SK-N-SH (cell line): Measurements from ENCODE around the gene ZDHHC7. TPM values are rescaled to one million over a fixed set of nuclear protein-coding genes. Genes with fewer than 3 reads are reported as not detected.
A peak's percentile ranks its signal among the peaks of the same experiment; 100 is the strongest.

ENCODE experiments used
- CTCF ChIA-PET: fragments of 300-600, 350-600 bp; formaldehyde crosslinking; extraction: SDS; loops from one replicate; lab custom pipeline; 2021; lab: Yijun Ruan, JAX
- POLR2A ChIA-PET: fragments of 350-600 bp; sonication (Branson Sonifier 250); formaldehyde crosslinking; extraction: SDS; loops from one replicate; lab custom pipeline; 2020; ENCODE audit warnings: antibody characterized with exemption, inconsistent platforms; lab: Yijun Ruan, JAX
- DNase-seq: peaks from one replicate; pipeline ENCODE4 v3.0.0; 2012
- H2AFZ ChIP-seq: fragments of 200-600 bp; sonication (generic); 2 replicates; pipeline ENCODE4 v1.8.1; 2016; ENCODE audit warnings: antibody characterized with exemption, mild to moderate bottlenecking, low read depth
- H3F3A ChIP-seq: fragments of 200-600 bp; sonication (generic); replicated peaks from 2 replicates; pipeline ENCODE3; 2016; ENCODE audit warnings: antibody characterized with exemption, mild to moderate bottlenecking; ENCODE audit not compliant: insufficient read depth
- H3K27ac ChIP-seq, 2 experiments: fragments of 200-500 bp in 1 of 2; fragments of 200-600 bp in 1 of 2; sonication (Bioruptor generic) in 1 of 2; sonication (generic), shearing (Covaris generic) in 1 of 2; 2 replicates each; pipeline versions ENCODE4 v1.5.1 to v1.6.1; 2014 to 2016; ENCODE audit warnings: low read depth in 2 of 2, inconsistent platforms in 1 of 2, low read length in 1 of 2, mild to moderate bottlenecking in 1 of 2, mixed read lengths in 1 of 2
- H3K27me3 ChIP-seq: fragments of 200-600 bp; sonication (generic), shearing (Covaris generic); 2 replicates; pipeline ENCODE4 v1.6.1; 2016; ENCODE audit warnings: mixed run types; ENCODE audit not compliant: insufficient read depth
- H3K36me3 ChIP-seq, 2 experiments: fragments of 200-500 bp in 1 of 2; fragments of 200-600 bp in 1 of 2; sonication (Bioruptor generic) in 1 of 2; sonication (generic) in 1 of 2; replicated peaks in 1 of 2; 2 replicates each; pipeline versions ENCODE3 to v1.5.1; 2014 to 2016; ENCODE audit warnings: low read length in 1 of 2, mild to moderate bottlenecking in 1 of 2; ENCODE audit not compliant: insufficient read depth in 2 of 2, control insufficient read depth in 1 of 2
- H3K4me1 ChIP-seq, 2 experiments: fragments of 200-500 bp in 1 of 2; fragments of 200-600 bp in 1 of 2; sonication (Bioruptor generic) in 1 of 2; sonication (generic), shearing (Covaris generic) in 1 of 2; 2 replicates each; pipeline versions ENCODE4 v1.5.1 to v1.6.1; 2014 to 2016; ENCODE audit warnings: low read depth in 1 of 2, low read length in 1 of 2, mixed run types in 1 of 2; ENCODE audit not compliant: insufficient read depth in 2 of 2, control insufficient read depth in 1 of 2
- H3K4me2 ChIP-seq: fragments of 200-600 bp; sonication (generic), shearing (Covaris generic); 2 replicates; pipeline ENCODE4 v1.6.1; 2017; ENCODE audit warnings: mixed run types
- H3K4me3 ChIP-seq, 2 experiments: fragments of 200-500 bp in 1 of 2; fragments of 200-600 bp in 1 of 2; sonication (Bioruptor generic) in 1 of 2; sonication (generic), shearing (Covaris generic) in 1 of 2; 2 replicates each; pipeline versions ENCODE4 v1.5.1 to v1.8.1; 2014 to 2016; ENCODE audit warnings: low read depth in 2 of 2, inconsistent platforms in 1 of 2, low read length in 1 of 2, mild to moderate bottlenecking in 1 of 2, mixed read lengths in 1 of 2, moderate library complexity in 1 of 2
- H3K79me2 ChIP-seq: fragments of 200-600 bp; sonication (generic); 2 replicates; pipeline ENCODE4 v1.8.1; 2017; ENCODE audit warnings: mild to moderate bottlenecking; ENCODE audit not compliant: insufficient read depth
- H3K9ac ChIP-seq: fragments of 200-600 bp; sonication (generic); 2 replicates; pipeline ENCODE4 v1.6.1; 2017; ENCODE audit warnings: mixed run types
- H3K9me2 ChIP-seq: fragments of 200-600 bp; sonication (generic); 2 replicates; pipeline ENCODE4 v1.6.1; 2017; ENCODE audit warnings: mixed run types
- H3K9me3 ChIP-seq: fragments of 200-600 bp; sonication (generic); 2 replicates; pipeline ENCODE4 v1.6.1; 2017; ENCODE audit warnings: mixed run types, mild to moderate bottlenecking, moderate library complexity
- H4K20me1 ChIP-seq: fragments of 200-600 bp; sonication (generic); 2 replicates; pipeline ENCODE4 v1.6.1; 2017; ENCODE audit warnings: mild to moderate bottlenecking, mixed run types; ENCODE audit not compliant: insufficient read depth
- CHD2 ChIP-seq: fragments of 150-350 bp; IDR thresholded peaks from 2 replicates; pipeline ENCODE4 v1.6.1; 2018; ENCODE audit warnings: low read length; ENCODE audit not compliant: partially characterized antibody
- CTCF ChIP-seq: fragments of 200-600 bp; sonication (generic); IDR thresholded peaks from 2 replicates; pipeline ENCODE4 v1.6.1; 2017; ENCODE audit warnings: antibody characterized with exemption, mild to moderate bottlenecking, moderate library complexity
- EP300 ChIP-seq, 2 experiments: IDR thresholded peaks; 2 replicates each; pipeline versions ENCODE4 v1.4.0 to v1.6.1; 2012; ENCODE audit warnings: borderline replicate concordance in 1 of 2, low read depth in 1 of 2, low read length in 1 of 2
- EZH2phosphoT487 ChIP-seq: fragments of 200-600 bp; sonication (generic); IDR thresholded peaks from 2 replicates; pipeline ENCODE4 v1.6.1; 2017; ENCODE audit warnings: low read depth, mixed run types, mild to moderate bottlenecking, antibody characterized with exemption, moderate library complexity, borderline replicate concordance
- FOSL2 ChIP-seq: IDR thresholded peaks from 2 replicates; pipeline ENCODE4 v1.4.0; 2012; ENCODE audit warnings: low read depth, mild to moderate bottlenecking, moderate library complexity, borderline replicate concordance
- FOXJ3 ChIP-seq: sonication (generic); formaldehyde crosslinking; IDR thresholded peaks from 2 replicates; pipeline ENCODE4 v1.5.1; 2020; ENCODE audit warnings: mild to moderate bottlenecking, missing genetic modification reagents
- MEF2A ChIP-seq: IDR thresholded peaks from 2 replicates; pipeline ENCODE4 v1.4.0; 2012; ENCODE audit warnings: low read depth, borderline replicate concordance
- RAD21 ChIP-seq: IDR thresholded peaks from 2 replicates; pipeline ENCODE4 v1.6.1; 2012; ENCODE audit warnings: mild to moderate bottlenecking, low read length
- RCOR1 ChIP-seq: fragments of 150-350 bp; IDR thresholded peaks from 2 replicates; pipeline ENCODE4 v1.6.1; 2017; ENCODE audit warnings: antibody characterized with exemption, low read length
- RFX5 ChIP-seq: IDR thresholded peaks from 2 replicates; pipeline ENCODE4 v1.6.1; 2012; ENCODE audit warnings: mild to moderate bottlenecking, improper control_type of control experiment, low read length
- RXRA ChIP-seq: IDR thresholded peaks from 2 replicates; pipeline ENCODE4 v1.4.0; 2012; ENCODE audit warnings: low read depth, mild to moderate bottlenecking, borderline replicate concordance
- SIN3A ChIP-seq: IDR thresholded peaks from 2 replicates; pipeline ENCODE4 v1.6.1; 2012; ENCODE audit warnings: low read depth, mild to moderate bottlenecking, low read length, moderate library complexity, borderline replicate concordance
- TAF1 ChIP-seq: IDR thresholded peaks from 2 replicates; pipeline ENCODE4 v1.6.1; 2012; ENCODE audit warnings: low read depth, mild to moderate bottlenecking, low read length, moderate library complexity, borderline replicate concordance
- TEAD4 ChIP-seq: IDR thresholded peaks from 2 replicates; pipeline ENCODE4 v1.4.0; 2012; ENCODE audit warnings: mild to moderate bottlenecking, borderline replicate concordance; ENCODE audit not compliant: insufficient read depth
- YY1 ChIP-seq: IDR thresholded peaks from 2 replicates; pipeline ENCODE4 v1.4.0; 2012; ENCODE audit warnings: low read depth, mild to moderate bottlenecking
- ZBTB33 ChIP-seq: IDR thresholded peaks from 2 replicates; pipeline ENCODE4 v1.4.0; 2012; ENCODE audit warnings: low read depth, borderline replicate concordance
- WGBS: methylation state at CpG from one replicate; pipeline ENCODE4 v1.1.6; 2017; ENCODE audit warnings: low lambda C conversion rate; 5-methylcytosine and 5-hydroxymethylcytosine counted together
- polyA plus RNA-seq, 3 experiments: library from polyadenylated mRNA; depleted of rRNA; stranded (reverse); fragments of >200 nt; gene quantifications; 2 replicates each; pipeline ENCODE4 v1.2.3, GENCODE V29; 2012
- TF ChIP-seq, protein P1 (sequence below): IDR thresholded peaks from 2 replicates; pipeline ENCODE4 v1.4.0; 2012; ENCODE audit warnings: low read depth
- TF ChIP-seq, protein P2 (sequence below): IDR thresholded peaks from 2 replicates; pipeline ENCODE4; 2012

Gene ZDHHC7
- polyA plus RNA-seq, 1 of the 3 experiments (the other 2 are of a cell fraction) = 114 TPM

GRCh38 chr16:84999200-84999599 lies 12.1 kb downstream of the ZDHHC7 start:
- H3K79me2 ChIP-seq = peaks cover 94% of the 10 kb centered on the region
- H3K27me3 ChIP-seq = no peaks in the 10 kb centered on the region
- no peak overlapping the region for H2AFZ ChIP-seq
- no peak for DNase-seq
- ChIA-PET CTCF (no interaction called here), POLR2A (no interaction called here)
- peaks cover 9% of the 10 kb centered on the region for H4K20me1 ChIP-seq
- H3K4me1 ChIP-seq = peaks cover 6 to 32% of the 10 kb centered on the region in 2 experiments; a peak in 3 of 4 replicates
- H3K4me2 ChIP-seq = no peak overlapping the region
- H3K9ac ChIP-seq = no peak overlapping the region
- H3F3A ChIP-seq = peaks cover 35% of the 10 kb centered on the region
- no peak overlapping the region for H3K4me3 ChIP-seq
- TF ChIP-seq RCOR1 = no peak
- TF ChIP-seq MEF2A = no peak
- no peak for TF ChIP-seq YY1
- TF ChIP-seq EZH2phosphoT487 = no peak
- no peak for TF ChIP-seq SIN3A
- no peak for TF ChIP-seq ZBTB33
- TF ChIP-seq FOXJ3 (CRISPR knock-in tag) = no peak
- TF ChIP-seq, protein P1, sequence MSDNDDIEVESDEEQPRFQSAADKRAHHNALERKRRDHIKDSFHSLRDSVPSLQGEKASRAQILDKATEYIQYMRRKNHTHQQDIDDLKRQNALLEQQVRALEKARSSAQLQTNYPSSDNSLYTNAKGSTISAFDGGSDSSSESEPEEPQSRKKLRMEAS = no peak
- TF ChIP-seq CTCF = no peak
- TF ChIP-seq RAD21 = no peak
- no peak for TF ChIP-seq CHD2
- no peak for TF ChIP-seq EP300 (IDR thresholded peaks at IDR 0.05; ENCODE audit: borderline replicate concordance in 1 of 2, low read depth in 1 of 2, low read length in 1 of 2)
- no peak for TF ChIP-seq FOSL2
- no peak for TF ChIP-seq RXRA
- TF ChIP-seq RFX5 = no peak
- no peak for TF ChIP-seq TEAD4
- TF ChIP-seq, protein P2, sequence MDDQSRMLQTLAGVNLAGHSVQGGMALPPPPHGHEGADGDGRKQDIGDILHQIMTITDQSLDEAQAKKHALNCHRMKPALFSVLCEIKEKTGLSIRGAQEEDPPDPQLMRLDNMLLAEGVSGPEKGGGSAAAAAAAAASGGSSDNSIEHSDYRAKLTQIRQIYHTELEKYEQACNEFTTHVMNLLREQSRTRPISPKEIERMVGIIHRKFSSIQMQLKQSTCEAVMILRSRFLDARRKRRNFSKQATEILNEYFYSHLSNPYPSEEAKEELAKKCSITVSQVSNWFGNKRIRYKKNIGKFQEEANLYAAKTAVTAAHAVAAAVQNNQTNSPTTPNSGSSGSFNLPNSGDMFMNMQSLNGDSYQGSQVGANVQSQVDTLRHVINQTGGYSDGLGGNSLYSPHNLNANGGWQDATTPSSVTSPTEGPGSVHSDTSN = no peak
- TF ChIP-seq TAF1 = no peak
- TF ChIP-seq, all 33 proteins: peak for 0
- no peaks in the 10 kb centered on the region for H3K9me2 ChIP-seq
- no peaks in the 10 kb centered on the region for H3K9me3 ChIP-seq
- 73% methylated on average over 3 of the region's 3 CpGs for WGBS
- peaks cover 8 to 14% of the 10 kb centered on the region in 2 experiments for H3K36me3 ChIP-seq
- H3K27ac ChIP-seq = peak overlapping the region in 1 of 2 experiments; percentile 54; a peak in 2 of 4 replicates
